ENCODE data around the gene AGBL5. TPM values are rescaled to one million over a fixed set of nuclear protein-coding genes. Genes with fewer than 3 reads are reported as not detected.

Gene AGBL5
- total RNA-seq, 1 experiment from 2014 or later: 55.4 TPM

GRCh38 chr2:27027211-27027651, 24.2 kb upstream of the AGBL5 start:
- no peaks in the 10 kb centered on the region for H3K23me2 ChIP-seq (ENCODE audit: insufficient read length, low read depth, low read length, poor library complexity, severe bottlenecking)
- no peak overlapping the region; a peak in 1 of 7 replicates for H3K27ac Mint-ChIP-seq

More at GRCh38 chr2:27027211-27027651, 24.2 kb upstream of the AGBL5 start:
- H4K5ac ChIP-seq (ENCODE audit: insufficient read length, low read depth, low read length): no peak overlapping the region
- no peak overlapping the region for H3K18ac ChIP-seq (ENCODE audit: insufficient read length, low read depth, low read length)
- no peak overlapping the region for H2BK12ac ChIP-seq (ENCODE audit: insufficient read length, low read depth, low read length)
- H2AK5ac ChIP-seq (ENCODE audit: insufficient read length, low read length): no peak overlapping the region
- DNase-seq: no peak
- no peak overlapping the region for H2AFZ ChIP-seq (ENCODE audit: low read length)
- no peaks in the 10 kb centered on the region for H3K4me1 ChIP-seq (ENCODE audit: insufficient read depth, low read length)
- H4K91ac ChIP-seq (ENCODE audit: insufficient read length, low read depth, low read length): no peak overlapping the region
- no peaks in the 10 kb centered on the region; a peak in 1 of 5 replicates for H3K9me3 Mint-ChIP-seq
- H3K27me3 ChIP-seq (ENCODE audit: insufficient read depth, low read length): no peaks in the 10 kb centered on the region
- H3K4ac ChIP-seq (ENCODE audit: low read depth, low read length): no peak overlapping the region
- no peaks in the 10 kb centered on the region for H3K79me1 ChIP-seq (ENCODE audit: insufficient read depth, low read depth, low read length, poor library complexity, severe bottlenecking)
- H3T11ph ChIP-seq (ENCODE audit: low read length): no peak overlapping the region
- H3K23ac ChIP-seq (ENCODE audit: insufficient read length, low read depth, low read length): no peak overlapping the region
- no peak overlapping the region for H3K56ac ChIP-seq (ENCODE audit: insufficient read length, low read depth, low read length)
- no CpG with 5 or more reads among the region's 10 CpGs for WGBS (ENCODE audit: extremely low coverage, insufficient read length, low lambda C conversion rate)
- H3K4me2 ChIP-seq (ENCODE audit: insufficient read depth, insufficient read length, low read length): no peak overlapping the region
- no peak overlapping the region for H2BK120ac ChIP-seq (ENCODE audit: low read depth, low read length, poor library complexity, severe bottlenecking)
- no peak overlapping the region for H3K4me3 Mint-ChIP-seq
- no peak overlapping the region for H3K9ac ChIP-seq (ENCODE audit: extremely low read depth, insufficient read length, low read length)
- H3K36me3 Mint-ChIP-seq (ENCODE audit: insufficient read depth in 1 of 3, low read depth in 3 of 3): peaks cover 4 to 19% (median 9%) of the 10 kb centered on the region in 3 experiments
- H3K9me3 ChIP-seq (ENCODE audit: control insufficient read depth, low read depth, low read length): no peaks in the 10 kb centered on the region
- H3K79me2 ChIP-seq (ENCODE audit: insufficient read depth, low read length): no peaks in the 10 kb centered on the region
- no peak overlapping the region for H4K8ac ChIP-seq (replicated peaks; ENCODE audit: insufficient read length, low read depth, low read length)
- no peak for TF ChIP-seq CTCF (conservative IDR thresholded peaks at IDR 0.05)
- H3K4me1 Mint-ChIP-seq: peaks cover 7 to 13% of the 10 kb centered on the region in 2 experiments
- no peak overlapping the region; the same call in 1 of the 2 replicates for H3K14ac ChIP-seq (ENCODE audit: insufficient read depth, low read length)
- no peaks in the 10 kb centered on the region; the same call in 1 of the 2 replicates for H3K27me3 Mint-ChIP-seq (ENCODE audit: low read depth)
- no peak overlapping the region for H2BK20ac ChIP-seq (ENCODE audit: low read depth, low read length, poor library complexity, severe bottlenecking)
- no peak overlapping the region for H2BK15ac ChIP-seq (ENCODE audit: low read depth, low read length)
- H4K20me1 ChIP-seq (ENCODE audit: control insufficient read depth, insufficient read depth, insufficient read length): no peaks in the 10 kb centered on the region
- H3K27ac ChIP-seq (ENCODE audit: insufficient read length, low read depth, low read length): no peak overlapping the region
- no peak overlapping the region for H2BK5ac ChIP-seq (ENCODE audit: insufficient read length, low read length)
